Duodenal mucosa (tissue), 2 donors: ENCODE results near the gene AAK1.

Experiments
- H3K27ac ChIP-seq: one replicate; pipeline ENCODE4 v1.7.0; 2013; ENCODE audit warnings: low read depth, low read length
- H3K27me3 ChIP-seq, 2 donors: one replicate each; pipeline ENCODE4 v1.7.0; 2013; ENCODE audit warnings: low read length in 2 of 2, control low read depth in 1 of 2; ENCODE audit not compliant: insufficient read depth in 2 of 2, control insufficient read depth in 1 of 2
- H3K36me3 ChIP-seq, 2 donors: one replicate each; pipeline ENCODE4 v1.7.0; 2013; ENCODE audit warnings: low read length in 2 of 2, control low read depth in 1 of 2; ENCODE audit not compliant: insufficient read depth in 2 of 2, control insufficient read depth in 1 of 2
- H3K4me1 ChIP-seq, 2 donors: one replicate each; pipeline ENCODE4 v1.7.0; 2013; ENCODE audit warnings: low read length in 2 of 2, control low read depth in 1 of 2; ENCODE audit not compliant: insufficient read depth in 2 of 2, control insufficient read depth in 1 of 2
- H3K4me3 ChIP-seq, 2 donors: one replicate each; pipeline ENCODE4 v1.7.0; 2013; ENCODE audit warnings: low read length in 2 of 2, low read depth in 1 of 2
- H3K9ac ChIP-seq, 2 donors: one replicate each; pipeline ENCODE4 v1.7.0; 2013; ENCODE audit warnings: low read length in 2 of 2, low read depth in 1 of 2
- H3K9me3 ChIP-seq, 2 donors: one replicate each; pipeline ENCODE4 v1.7.0; 2013; ENCODE audit warnings: low read length in 2 of 2, control low read depth in 1 of 2; ENCODE audit not compliant: control insufficient read depth in 1 of 2

The AAK1 gene

GRCh38 chr2:69589973-69590652 is 53.4 kb downstream of the AAK1 start:
- no peaks in the 10 kb centered on the region for H3K27me3 ChIP-seq
- no peak overlapping the region for H3K27ac ChIP-seq
- H3K9ac ChIP-seq, result no peak overlapping the region
- no peaks in the 10 kb centered on the region for H3K9me3 ChIP-seq
- H3K4me1 ChIP-seq, result peaks cover 0 to 6% of the 10 kb centered on the region in 2 donors
- no peak overlapping the region for H3K4me3 ChIP-seq
- no peaks in the 10 kb centered on the region for H3K36me3 ChIP-seq

- no peak overlapping the region for H3K4me3 ChIP-seq
- H3K27ac ChIP-seq, result no peak overlapping the region
- H3K9ac ChIP-seq, result no peak overlapping the region
- no peaks in the 10 kb centered on the region for H3K9me3 ChIP-seq
- H3K27me3 ChIP-seq, result no peaks in the 10 kb centered on the region
- peaks cover 5 to 14% of the 10 kb centered on the region in 2 donors for H3K4me1 ChIP-seq
- H3K36me3 ChIP-seq, result no peaks in the 10 kb centered on the region
Measured at GRCh38 chr2:69588945-69589344, 54.6 kb downstream of the AAK1 start.

- no peaks in the 10 kb centered on the region for H3K27me3 ChIP-seq
- H3K9ac ChIP-seq, result no peak overlapping the region
- H3K27ac ChIP-seq, result no peak overlapping the region
- no peaks in the 10 kb centered on the region for H3K36me3 ChIP-seq
- H3K4me1 ChIP-seq, result peaks cover 11 to 17% of the 10 kb centered on the region in 2 donors
- H3K4me3 ChIP-seq, result no peak overlapping the region
- H3K9me3 ChIP-seq, result no peaks in the 10 kb centered on the region
Measured at GRCh38 chr2:69588403-69588802, 55.1 kb downstream of the AAK1 start.

GRCh38 chr2:69585855-69586555 is 57.5 kb downstream of the AAK1 start:
- H3K4me3 ChIP-seq, result no peak overlapping the region
- H3K9ac ChIP-seq, result no peak overlapping the region
- H3K27me3 ChIP-seq, result no peaks in the 10 kb centered on the region
- no peaks in the 10 kb centered on the region for H3K36me3 ChIP-seq
- H3K4me1 ChIP-seq, result peaks cover 29 to 32% of the 10 kb centered on the region in 2 donors
- no peaks in the 10 kb centered on the region for H3K9me3 ChIP-seq
- no peak overlapping the region for H3K27ac ChIP-seq

GRCh38 chr2:69584127-69584889 is 59.2 kb downstream of the AAK1 start:
- Histone ChIP-seq H3K9ac (no peak overlapping the region), H3K4me3 (no peak overlapping the region), H3K9me3 (no peaks in the 10 kb centered on the region), H3K27me3 (no peaks in the 10 kb centered on the region), H3K4me1 (peaks cover 29 to 32% of the 10 kb centered on the region in 2 donors), H3K36me3 (no peaks in the 10 kb centered on the region), H3K27ac (peak overlapping the region; percentile 37)

GRCh38 chr2:69583321-69583833 is 60.2 kb downstream of the AAK1 start:
- H3K4me3 ChIP-seq, result no peak overlapping the region
- H3K36me3 ChIP-seq, result no peaks in the 10 kb centered on the region
- H3K27ac ChIP-seq, result no peak overlapping the region
- no peaks in the 10 kb centered on the region for H3K27me3 ChIP-seq
- H3K9ac ChIP-seq, result no peak overlapping the region
- peaks cover 26 to 29% of the 10 kb centered on the region in 2 donors for H3K4me1 ChIP-seq
- no peaks in the 10 kb centered on the region for H3K9me3 ChIP-seq

- H3K27me3 ChIP-seq, result no peaks in the 10 kb centered on the region
- no peak overlapping the region for H3K27ac ChIP-seq
- no peak overlapping the region for H3K9ac ChIP-seq
- no peaks in the 10 kb centered on the region for H3K36me3 ChIP-seq
- H3K4me1 ChIP-seq, result peaks cover 28 to 30% of the 10 kb centered on the region in 2 donors
- no peaks in the 10 kb centered on the region for H3K9me3 ChIP-seq
- no peak overlapping the region for H3K4me3 ChIP-seq
Measured at GRCh38 chr2:69582582-69583176, 60.9 kb downstream of the AAK1 start.

- Histone ChIP-seq H3K4me1 (peaks cover 33% of the 10 kb centered on the region in 2 donors), H3K27me3 (no peaks in the 10 kb centered on the region), H3K36me3 (no peaks in the 10 kb centered on the region), H3K9me3 (no peaks in the 10 kb centered on the region), H3K9ac (no peak overlapping the region), H3K4me3 (no peak overlapping the region), H3K27ac (no peak overlapping the region)
Measured at GRCh38 chr2:69581774-69582581, 61.6 kb downstream of the AAK1 start.

GRCh38 chr2:69580486-69580885 is 63.1 kb downstream of the AAK1 start:
- no peaks in the 10 kb centered on the region for H3K9me3 ChIP-seq
- H3K4me1 ChIP-seq, result peaks cover 33% of the 10 kb centered on the region in 2 donors
- H3K27me3 ChIP-seq, result no peaks in the 10 kb centered on the region
- H3K4me3 ChIP-seq, result no peak overlapping the region
- no peak overlapping the region for H3K27ac ChIP-seq
- H3K36me3 ChIP-seq, result no peaks in the 10 kb centered on the region
- no peak overlapping the region for H3K9ac ChIP-seq
